ENCODE measurements around the gene ECE1.

- TF ChIP-seq CTCF (IDR thresholded peaks at IDR 0.05), result no peak
- no peak for TF ChIP-seq EZH2 (IDR thresholded peaks at IDR 0.05)
These were observed 32.4 kb upstream of the ECE1 start for GRCh38 chr1:21322681-21323016.
